GM10266 (cell line): ENCODE data around the gene EGFLAM.

Source experiments
- DNase-seq: peaks from one replicate; pipeline ENCODE4 v3.0.0; 2012; ENCODE audit errors: extremely low spot score
- CTCF ChIP-seq: IDR thresholded peaks from 2 replicates; pipeline ENCODE4 v1.5.1; 2012; ENCODE audit warnings: mild to moderate bottlenecking, low read depth; ENCODE audit not compliant: control insufficient read depth, insufficient read depth; ENCODE audit errors: missing control alignments

EGFLAM gene

DNA sequence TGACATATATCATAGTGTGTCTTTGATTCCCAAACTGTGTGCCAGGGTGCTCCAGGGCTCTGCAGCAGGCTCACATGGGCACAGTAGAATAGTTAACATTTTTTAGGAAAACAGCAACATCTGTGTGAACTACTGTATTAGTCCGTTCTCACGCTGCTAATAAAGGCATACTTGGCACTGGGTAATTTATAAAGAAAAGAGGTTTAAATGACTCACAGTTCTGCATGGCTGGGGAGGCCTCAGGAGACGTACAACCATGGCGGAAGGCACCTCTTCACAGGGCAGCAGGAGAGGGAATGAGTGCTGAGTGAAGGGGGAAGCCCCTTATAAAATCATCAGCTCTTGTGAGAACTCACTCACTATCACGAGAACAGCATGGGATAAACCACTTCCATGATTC, 82.7 kb downstream of the EGFLAM start:
- DNase-seq = no peak
- no peak for TF ChIP-seq CTCF

DNA sequence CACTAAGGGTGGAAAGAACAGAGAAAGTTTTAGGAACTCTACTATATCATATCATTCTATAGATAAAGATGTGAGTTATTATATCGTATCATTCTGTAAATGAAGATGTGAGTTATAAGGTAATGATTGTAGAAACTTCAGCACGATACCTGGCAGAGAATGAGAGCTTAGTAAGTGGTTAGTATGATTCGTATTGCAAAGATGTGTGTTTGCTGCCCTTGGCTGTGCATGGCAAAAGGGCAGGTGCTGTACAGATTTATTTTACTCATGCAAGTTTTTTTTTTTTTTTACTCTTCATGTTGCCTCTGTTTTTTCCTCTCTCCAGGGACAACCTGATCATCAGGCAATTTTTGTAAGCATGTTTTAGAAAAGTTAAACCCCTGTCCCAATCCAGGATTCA, 83.3 kb downstream of the EGFLAM start:
- TF ChIP-seq CTCF = no peak
- no peak for DNase-seq

DNA sequence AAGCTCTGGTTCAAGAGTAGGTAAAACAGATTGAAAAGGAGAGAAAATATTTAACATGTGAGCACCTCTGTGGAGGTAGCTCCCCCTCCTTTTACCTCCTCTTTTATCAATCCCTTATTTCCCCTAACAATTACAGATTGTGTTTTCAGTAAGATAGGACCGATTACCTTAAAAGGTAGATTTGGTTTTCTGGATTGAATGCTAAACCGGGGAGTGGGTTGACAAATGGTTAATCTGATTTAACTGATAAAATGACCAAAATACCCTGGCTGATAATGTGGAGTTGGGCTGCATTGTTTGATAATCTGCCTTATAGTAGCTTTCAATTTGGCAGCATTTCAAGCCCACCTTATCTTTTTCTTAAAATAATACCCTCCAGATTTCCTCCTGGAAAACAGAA, 83.9 kb downstream of the EGFLAM start:
- TF ChIP-seq CTCF = no peak
- no peak for DNase-seq

DNA sequence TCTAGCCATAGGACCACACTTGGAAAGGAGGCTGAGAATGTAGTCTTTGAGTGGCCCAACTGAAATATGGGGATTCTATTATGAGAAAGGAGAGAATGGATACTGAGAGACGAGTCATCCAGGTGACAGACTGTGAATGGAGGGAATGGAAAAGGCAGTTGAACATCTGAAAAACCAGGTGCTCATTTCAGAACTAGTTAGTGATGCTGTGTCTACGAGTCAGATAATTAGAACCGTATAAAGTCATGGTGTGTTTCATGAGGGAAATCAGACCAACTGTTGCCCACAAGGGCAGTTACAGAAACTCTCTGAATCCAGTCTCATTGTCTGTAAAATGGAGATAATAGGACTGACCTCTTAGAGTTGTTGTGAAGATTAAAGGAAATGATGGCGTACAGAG, 86.5 kb downstream of the EGFLAM start:
- DNase-seq = no peak
- TF ChIP-seq CTCF = no peak

- DNase-seq = no peak
- no peak for TF ChIP-seq CTCF
Observed at GRCh38 chr5:38346593-38346992, 88.2 kb downstream of the EGFLAM start.

DNA sequence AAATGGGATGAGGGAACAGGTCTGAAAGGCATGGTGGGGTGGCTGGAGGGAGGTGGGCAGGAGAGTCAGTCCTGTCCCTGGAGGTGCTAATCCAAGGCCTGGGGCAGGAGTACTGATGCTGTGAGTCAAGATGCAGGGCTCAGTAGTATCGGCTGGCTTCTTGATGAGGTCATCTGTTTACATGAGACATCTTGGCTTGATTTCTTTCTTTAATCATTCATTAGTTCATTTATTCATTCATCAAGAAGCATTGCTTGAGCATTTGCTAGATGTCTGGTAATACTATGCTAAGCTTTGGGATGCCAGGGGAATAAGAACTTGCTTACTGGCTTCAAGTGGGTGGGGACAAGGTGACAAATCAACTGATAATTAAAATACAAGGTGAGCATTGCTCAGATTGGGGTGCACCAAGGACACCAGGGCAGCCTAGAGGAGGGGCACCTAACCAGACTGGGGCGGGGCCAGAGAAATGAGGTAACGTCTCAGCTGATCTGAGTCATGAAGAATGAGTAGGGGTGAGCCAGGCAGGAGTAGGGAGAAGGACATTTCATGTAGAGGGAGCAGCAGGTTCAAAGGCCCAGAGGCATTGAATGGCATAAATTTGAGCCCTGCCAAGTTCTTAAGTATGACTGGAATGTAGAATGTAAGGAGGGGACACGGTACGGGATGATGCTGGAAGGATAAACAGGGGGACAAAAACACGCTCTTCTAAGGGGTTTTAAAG, 88.8 kb downstream of the EGFLAM start:
- no peak for TF ChIP-seq CTCF
- DNase-seq = no peak

DNA sequence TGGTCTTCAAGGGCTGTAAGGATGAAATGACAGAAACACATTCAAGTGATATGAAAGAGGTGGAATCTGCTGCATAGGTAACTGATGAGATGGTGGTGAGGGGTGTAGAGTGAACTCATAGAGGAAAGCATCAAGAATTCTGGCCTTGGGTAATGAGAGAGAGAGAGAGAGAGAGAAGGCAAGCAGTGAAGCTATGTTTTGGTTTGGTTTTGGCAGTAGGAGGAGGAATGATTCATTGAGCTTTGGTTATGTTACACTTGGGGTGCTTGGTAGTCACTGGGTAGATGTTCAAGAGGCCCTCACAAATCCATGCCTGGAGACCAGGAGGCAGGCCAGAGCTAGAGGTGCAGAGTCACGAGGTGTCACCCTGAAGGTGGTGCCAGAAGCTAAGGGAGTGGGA, 89.5 kb downstream of the EGFLAM start:
- no peak for TF ChIP-seq CTCF
- no peak for DNase-seq
